A549 (cell line): ENCODE results near the gene TPSB2. TPM values are rescaled to one million over a fixed set of nuclear protein-coding genes. Genes with fewer than 3 reads are reported as not detected.

Experiments used
- ATAC-seq, 2 experiments: fragments of 200-7000 bp in 1 of 2; fragments of >200 bp in 1 of 2; cut with Nextera tagmentation in 1 of 2; cut with Tn5 transposase in 1 of 2; 3 replicates each; pipeline versions ENCODE4 v1.8.0 to v1.9.1; 2018 to 2020; ENCODE audit warnings: mild to moderate bottlenecking in 1 of 2, moderate library complexity in 1 of 2
- CTCF ChIA-PET: fragments of 300-600 bp; sonication (Branson Sonifier 250); formaldehyde crosslinking; extraction: SDS; loops from one replicate; lab custom pipeline; 2021; ENCODE audit warnings: antibody characterized with exemption, inconsistent platforms; lab: Yijun Ruan, JAX
- POLR2A ChIA-PET: fragments of 350-600 bp; formaldehyde crosslinking; extraction: SDS; loops from one replicate; lab custom pipeline; 2021; ENCODE audit warnings: antibody characterized with exemption, inconsistent platforms; lab: Yijun Ruan, JAX
- DNase-seq, 2 experiments: peaks; one replicate each; pipeline versions ENCODE4 v3.0.0 to v3.0.0-alpha.2; 2011 to 2016; ENCODE audit warnings: low read depth in 1 of 2, low spot score in 1 of 2
- FAIRE-seq: peaks from 2 replicates; lab custom pipeline; 2011; peaks lifted over from hg19 to GRCh38; lab: Jason Lieb, UNC
- H3K27ac ChIP-seq, 2 experiments: fragments of >200 bp; sonication (Bioruptor Twin); formaldehyde crosslinking; 3 replicates each; pipeline ENCODE4 v1.5.1; 2016 to 2017
- H3K4me1 ChIP-seq: fragments of >200 bp; sonication (Bioruptor Twin); formaldehyde crosslinking; 3 replicates; pipeline ENCODE4 v1.6.1; 2016
- H3K4me2 ChIP-seq: fragments of >200 bp; sonication (Bioruptor Twin); formaldehyde crosslinking; 3 replicates; pipeline ENCODE4 v1.6.1; 2016
- H3K4me3 ChIP-seq: fragments of >200 bp; sonication (Bioruptor Twin); formaldehyde crosslinking; 3 replicates; pipeline ENCODE4 v1.5.1; 2016
- H3K9me3 ChIP-seq: fragments of >200 bp; sonication (Bioruptor Twin); formaldehyde crosslinking; 3 replicates; pipeline ENCODE4 v1.6.1; 2016
- CBX8 ChIP-seq: fragments of 200-600 bp; sonication (generic); IDR thresholded peaks from 2 replicates; pipeline ENCODE4 v1.6.1; 2016
- CEBPB ChIP-seq, 2 experiments: fragments of >200 bp in 1 of 2; sonication (Bioruptor Twin) in 1 of 2; formaldehyde crosslinking in 1 of 2; IDR thresholded peaks; 2 replicates each; pipeline ENCODE4 v1.6.1; 2012 to 2016
- CHD2 ChIP-seq: fragments of 150-350 bp; IDR thresholded peaks from 2 replicates; pipeline ENCODE4 v1.6.1; 2014; ENCODE audit warnings: low read length; ENCODE audit not compliant: partially characterized antibody
- EHMT2 ChIP-seq: fragments of 200-600 bp; sonication (generic); IDR thresholded peaks from 2 replicates; pipeline ENCODE4 v1.6.1; 2016; ENCODE audit warnings: antibody characterized with exemption, low read depth, mild to moderate bottlenecking, moderate library complexity
- ESRRA ChIP-seq: fragments of 150-350 bp; IDR thresholded peaks from 2 replicates; pipeline ENCODE4 v1.6.1; 2014; ENCODE audit warnings: mild to moderate bottlenecking, low read length, borderline replicate concordance
- FOSB ChIP-seq: fragments of 250-450 bp; sonication (Bioruptor Pico); IDR thresholded peaks from 2 replicates; pipeline ENCODE4 v1.5.0; 2020; ENCODE audit warnings: mild to moderate bottlenecking, moderate library complexity
- FOXS1 ChIP-seq: fragments of 250-450 bp; sonication (Bioruptor Pico); IDR thresholded peaks from 2 replicates; pipeline ENCODE4 v1.5.0; 2020; ENCODE audit warnings: mild to moderate bottlenecking, moderate library complexity
- GATA3 ChIP-seq: IDR thresholded peaks from 2 replicates; pipeline ENCODE4 v1.6.1; 2012; ENCODE audit warnings: borderline replicate concordance
- HDAC2 ChIP-seq: fragments of 200-600 bp; sonication (generic); IDR thresholded peaks from 2 replicates; pipeline ENCODE4 v1.6.1; 2016
- HOXB13 ChIP-seq: fragments of 250-450 bp; sonication (Bioruptor Pico); IDR thresholded peaks from 2 replicates; pipeline ENCODE4 v1.5.0; 2020; ENCODE audit warnings: low read depth, mild to moderate bottlenecking, moderate library complexity
- HOXB5 ChIP-seq: fragments of 250-450 bp; sonication (Bioruptor Pico); IDR thresholded peaks from 2 replicates; pipeline ENCODE4 v1.5.0; 2020; ENCODE audit warnings: mild to moderate bottlenecking, moderate library complexity
- JUNB ChIP-seq: fragments of >200 bp; sonication (Bioruptor Twin); formaldehyde crosslinking; IDR thresholded peaks from 2 replicates; pipeline ENCODE4 v1.6.1; 2016
- KDM5A ChIP-seq: fragments of 200-600 bp; sonication (generic); IDR thresholded peaks from 2 replicates; pipeline ENCODE4 v1.6.1; 2016; ENCODE audit warnings: antibody characterized with exemption, mild to moderate bottlenecking
- PBX3 ChIP-seq: IDR thresholded peaks from 2 replicates; pipeline ENCODE4 v1.6.1; 2012
- PHF8 ChIP-seq: fragments of 200-600 bp; sonication (generic); IDR thresholded peaks from 2 replicates; pipeline ENCODE4 v1.6.1; 2016; ENCODE audit warnings: low read depth, mild to moderate bottlenecking, antibody characterized with exemption, moderate library complexity, borderline replicate concordance
- POLR2AphosphoS2 ChIP-seq: conservative IDR thresholded peaks from 2 replicates; pipeline ENCODE4 v1.6.1; 2012; ENCODE audit warnings: low read length, improper control_type of control experiment, inconsistent platforms
- RAD21 ChIP-seq, 2 experiments: fragments of >200 bp in 1 of 2; sonication (Bioruptor Twin) in 1 of 2; formaldehyde crosslinking in 1 of 2; IDR thresholded peaks in 1 of 2; conservative IDR thresholded peaks in 1 of 2; 2 replicates in 1 of 2; 3 replicates in 1 of 2; pipeline ENCODE4 v1.6.1; 2012 to 2018; ENCODE audit warnings: inconsistent platforms in 1 of 2
- RFX5 ChIP-seq: fragments of 450-650 bp; IDR thresholded peaks from 2 replicates; pipeline ENCODE4 v1.7.1; 2014; ENCODE audit warnings: antibody characterized with exemption, mild to moderate bottlenecking, moderate library complexity
- TP53 ChIP-seq: fragments of 250-450 bp; sonication (Bioruptor Pico); IDR thresholded peaks from 2 replicates; pipeline ENCODE4 v1.5.0; 2021; ENCODE audit warnings: mild to moderate bottlenecking, moderate library complexity
- ZNF302 ChIP-seq: fragments of 250-450 bp; sonication (Bioruptor Pico); IDR thresholded peaks from 2 replicates; pipeline ENCODE4 v1.9.0; 2021; ENCODE audit warnings: inconsistent platforms, mild to moderate bottlenecking, moderate library complexity
- ZSCAN20 ChIP-seq: fragments of 250-450 bp; sonication (Bioruptor Pico); IDR thresholded peaks from 2 replicates; pipeline ENCODE4 v1.8.0; 2022; ENCODE audit warnings: mild to moderate bottlenecking, moderate library complexity
- WGBS: methylation state at CpG from one replicate; pipeline ENCODE4 v1.1.6; 2017; ENCODE audit errors: missing lambda C conversion rate; 5-methylcytosine and 5-hydroxymethylcytosine counted together
- polyA plus RNA-seq, 4 experiments: library from polyadenylated mRNA; depleted of rRNA in 3 of 4; stranded (reverse); fragments of >200 nt; fragmentation: RNase III in 1 of 4; extraction: RNeasy Plus Mini Kit Qiagen cat#74134 plus additional on column Dnase treatment in 1 of 4; gene quantifications; 2 replicates in 3 of 4; 3 replicates in 1 of 4; pipeline ENCODE4 v1.2.3, GENCODE V29; 2011 to 2017
- TF ChIP-seq, protein P1 (sequence below): fragments of >200 bp; sonication (Bioruptor Twin); formaldehyde crosslinking; IDR thresholded peaks from 3 replicates; pipeline ENCODE4 v1.5.1; 2016

TPSB2 gene
- polyA plus RNA-seq, 2 of the 4 experiments (the other 2 are of a cell fraction) = not detected

GRCh38 chr16:1215574-1216295, 14.2 kb downstream of the TPSB2 start:
- Histone ChIP-seq H3K9me3 (no peaks in the 10 kb centered on the region), H3K4me1 (no peaks in the 10 kb centered on the region), H3K27ac (no peak overlapping the region), H3K4me3 (no peak overlapping the region), H3K4me2 (no peak overlapping the region)
- ChIA-PET POLR2A (no interaction called here), CTCF (interaction anchor here (0.6 to 1.7 kb wide), 3 partner anchors 9 to 107 kb away, joined by 3 to 5 read pairs (median 3); no protein-coding TSS in a partner anchor)
- ATAC-seq = no peak
- FAIRE-seq = no peak
- WGBS = 86% methylated on average over 29 of the region's 32 CpGs
- DNase-seq = no peak
- TF ChIP-seq GATA3 = no peak
- TF ChIP-seq CHD2 = no peak
- TF ChIP-seq PBX3 = no peak
- no peak for TF ChIP-seq POLR2AphosphoS2
- TF ChIP-seq CEBPB (IDR thresholded peaks at IDR 0.05) = no peak
- no peak for TF ChIP-seq ESRRA

GRCh38 chr16:1214719-1215118, 15.3 kb downstream of the TPSB2 start:
- DNase-seq = no peak
- POLR2A ChIA-PET = no interaction called here
- no peak overlapping the region for H3K4me3 ChIP-seq
- CTCF ChIA-PET = interaction anchor here (0.6 to 1.7 kb wide), 4 partner anchors 8 to 106 kb away, joined by 3 to 5 read pairs (median 3); no protein-coding TSS in a partner anchor
- H3K4me1 ChIP-seq = no peaks in the 10 kb centered on the region
- ATAC-seq = no peak
- 85% methylated on average over 16 of the region's 16 CpGs for whole genome bisulfite sequencing
- no peak overlapping the region for H3K27ac ChIP-seq
- TF ChIP-seq EHMT2 = no peak
- TF ChIP-seq GATA3 = no peak
- no peak for TF ChIP-seq JUNB
- TF ChIP-seq FOXS1 (CRISPR knock-in tag) = no peak
- TF ChIP-seq PHF8 = no peak
- TF ChIP-seq RAD21 (conservative IDR thresholded peaks at IDR 0.05 in 1 of 2, IDR thresholded peaks at IDR 0.05 in 1 of 2) = no peak
- no peak for TF ChIP-seq CBX8
- TF ChIP-seq, protein P1, sequence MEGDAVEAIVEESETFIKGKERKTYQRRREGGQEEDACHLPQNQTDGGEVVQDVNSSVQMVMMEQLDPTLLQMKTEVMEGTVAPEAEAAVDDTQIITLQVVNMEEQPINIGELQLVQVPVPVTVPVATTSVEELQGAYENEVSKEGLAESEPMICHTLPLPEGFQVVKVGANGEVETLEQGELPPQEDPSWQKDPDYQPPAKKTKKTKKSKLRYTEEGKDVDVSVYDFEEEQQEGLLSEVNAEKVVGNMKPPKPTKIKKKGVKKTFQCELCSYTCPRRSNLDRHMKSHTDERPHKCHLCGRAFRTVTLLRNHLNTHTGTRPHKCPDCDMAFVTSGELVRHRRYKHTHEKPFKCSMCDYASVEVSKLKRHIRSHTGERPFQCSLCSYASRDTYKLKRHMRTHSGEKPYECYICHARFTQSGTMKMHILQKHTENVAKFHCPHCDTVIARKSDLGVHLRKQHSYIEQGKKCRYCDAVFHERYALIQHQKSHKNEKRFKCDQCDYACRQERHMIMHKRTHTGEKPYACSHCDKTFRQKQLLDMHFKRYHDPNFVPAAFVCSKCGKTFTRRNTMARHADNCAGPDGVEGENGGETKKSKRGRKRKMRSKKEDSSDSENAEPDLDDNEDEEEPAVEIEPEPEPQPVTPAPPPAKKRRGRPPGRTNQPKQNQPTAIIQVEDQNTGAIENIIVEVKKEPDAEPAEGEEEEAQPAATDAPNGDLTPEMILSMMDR = no peak
- TF ChIP-seq HOXB5 (CRISPR knock-in tag) = no peak
- no peak for TF ChIP-seq RFX5
- no peak for TF ChIP-seq ZNF302 (CRISPR knock-in tag)
- no peak for TF ChIP-seq HDAC2
- TF ChIP-seq ZSCAN20 = no peak
- TF ChIP-seq FOSB (CRISPR knock-in tag) = no peak
- no peak for TF ChIP-seq KDM5A
- no peak for TF ChIP-seq TP53 (CRISPR knock-in tag)
- TF ChIP-seq, all 56 proteins: peak for 0
- Histone ChIP-seq H3K4me2 (no peak overlapping the region), H3K9me3 (no peaks in the 10 kb centered on the region)
- FAIRE-seq = no peak

DNA sequence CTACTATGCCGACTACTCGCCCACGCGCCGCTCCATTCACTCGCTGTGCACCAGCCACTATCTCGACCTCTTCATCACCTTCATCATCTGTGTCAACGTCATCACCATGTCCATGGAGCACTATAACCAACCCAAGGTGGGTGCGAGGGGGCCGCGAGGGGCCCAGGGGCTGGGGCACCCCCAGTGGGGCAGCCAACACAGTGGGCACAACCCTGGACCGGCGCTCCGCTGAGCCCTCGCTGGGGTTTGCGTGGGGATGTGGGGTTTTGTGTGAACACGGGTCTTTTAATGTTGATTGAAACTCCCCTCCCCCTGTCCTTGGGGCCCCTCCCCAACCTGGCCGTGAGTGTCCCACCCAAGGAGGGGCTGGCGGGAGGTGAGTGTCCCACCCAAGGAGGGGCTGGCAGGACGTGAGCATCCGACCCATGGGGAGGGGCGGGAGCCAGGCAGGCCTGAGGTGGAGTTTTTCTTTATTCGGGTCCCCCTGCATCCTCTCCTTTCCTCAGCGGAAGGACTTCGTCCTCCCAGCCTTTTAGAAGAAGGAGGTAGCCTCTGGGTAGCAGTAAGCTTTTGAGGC, 16.1 kb downstream of the TPSB2 start:
- no peak for DNase-seq
- 86% methylated on average over 22 of the region's 25 CpGs for WGBS
- H3K4me1 ChIP-seq = no peaks in the 10 kb centered on the region
- no peak for FAIRE-seq
- no peak overlapping the region for H3K4me2 ChIP-seq
- TF ChIP-seq HDAC2 (no peak), HOXB13 (no peak), ZSCAN20 (no peak), ZNF302 (CRISPR knock-in tag) (no peak), RAD21 (conservative IDR thresholded peaks at IDR 0.05 in 1 of 2, IDR thresholded peaks at IDR 0.05 in 1 of 2) (no peak)
- ATAC-seq = no peak
- ChIA-PET POLR2A (no interaction called here), CTCF (interaction anchor here (1.0 to 1.7 kb wide), 3 partner anchors 7 to 105 kb away, joined by 3 to 5 read pairs (median 3); no protein-coding TSS in a partner anchor)
- H3K27ac ChIP-seq = no peak overlapping the region
- H3K9me3 ChIP-seq = no peaks in the 10 kb centered on the region
- H3K4me3 ChIP-seq = no peak overlapping the region
